ENCODE data around the gene SKAP1. TPM values are rescaled to one million over a fixed set of nuclear protein-coding genes. Genes with fewer than 3 reads are reported as not detected.
A peak's percentile ranks its signal among the peaks of the same experiment; 100 is the strongest.
"Not testable (repeated sequence)": the region's sequence is repeated elsewhere in the genome, so short reads cannot be mapped to it uniquely, and the experiment has no call there.

SKAP1 gene
- total RNA-seq, 2 donors from 2014 or later: 40.9 to 44.9 TPM

GRCh38 chr17:48441231-48441711 lies 11.3 kb upstream of the SKAP1 start:
- peak; percentile 60 for DNase-seq (ENCODE audit: low spot score)
- Mint-ChIP-seq H3K27ac (peak overlapping the region; percentile 81 to 89), H3K4me3 (peak overlapping the region; percentile 82), H3K27me3 (no peaks in the 10 kb centered on the region), H3K9me3 (peaks cover 13% of the 10 kb centered on the region), H3K36me3 (peaks cover 7% of the 10 kb centered on the region), H3K4me1 (ENCODE audit: low read depth in 2 of 2) (peaks cover 82 to 84% of the 10 kb centered on the region in 2 donors)
- peak; percentile 55 to 73 for ATAC-seq

- DNase-seq (ENCODE audit: low spot score) (no peak), ATAC-seq (no peak)
- H3K4me3 Mint-ChIP-seq: peak overlapping the region; percentile 82
These were observed 10.7 kb upstream of the SKAP1 start for GRCh38 chr17:48440669-48441068.

GRCh38 chr17:48439875-48440505 lies 10.0 kb upstream of the SKAP1 start:
- Mint-ChIP-seq H3K9me3 (peaks cover 13% of the 10 kb centered on the region), H3K27ac (peak overlapping the region; percentile 81 to 89), H3K27me3 (no peaks in the 10 kb centered on the region), H3K4me1 (ENCODE audit: low read depth in 2 of 2) (peaks cover 78 to 82% of the 10 kb centered on the region in 2 donors), H3K36me3 (peaks cover 7% of the 10 kb centered on the region), H3K4me3 (peak overlapping the region; percentile 82)
- DNase-seq (ENCODE audit: low spot score): no peak
- ATAC-seq: peak; percentile 79 to 83

More at GRCh38 chr17:48440669-48441068, 10.7 kb upstream of the SKAP1 start:
- peak overlapping the region; percentile 81 to 89 for H3K27ac Mint-ChIP-seq
- H3K36me3 Mint-ChIP-seq: peaks cover 7% of the 10 kb centered on the region
- peaks cover 78 to 84% of the 10 kb centered on the region in 2 donors for H3K4me1 Mint-ChIP-seq (ENCODE audit: low read depth in 2 of 2)
- H3K27me3 Mint-ChIP-seq: no peaks in the 10 kb centered on the region
- peaks cover 13% of the 10 kb centered on the region for H3K9me3 Mint-ChIP-seq

- H3K27ac Mint-ChIP-seq: peak overlapping the region; percentile 81 to 89
- no peaks in the 10 kb centered on the region for H3K27me3 Mint-ChIP-seq
- DNase-seq (ENCODE audit: low spot score) (no peak), ATAC-seq (peak; percentile 64 to 68)
- H3K4me3 Mint-ChIP-seq: peak overlapping the region; percentile 82
- peaks cover 13% of the 10 kb centered on the region for H3K9me3 Mint-ChIP-seq
- peaks cover 7% of the 10 kb centered on the region for H3K36me3 Mint-ChIP-seq
- peaks cover 72 to 76% of the 10 kb centered on the region in 2 donors for H3K4me1 Mint-ChIP-seq (ENCODE audit: low read depth in 2 of 2)
These were observed 9.3 kb upstream of the SKAP1 start for GRCh38 chr17:48439110-48439850.

- DNase-seq (ENCODE audit: low spot score): no peak
- ATAC-seq: no peak
- peaks cover 13% of the 10 kb centered on the region for H3K9me3 Mint-ChIP-seq
- peak overlapping the region; percentile 81 to 89 for H3K27ac Mint-ChIP-seq
- H3K27me3 Mint-ChIP-seq: no peaks in the 10 kb centered on the region
- H3K4me1 Mint-ChIP-seq (ENCODE audit: low read depth in 2 of 2): peaks cover 68 to 73% of the 10 kb centered on the region in 2 donors
- H3K36me3 Mint-ChIP-seq: peaks cover 7% of the 10 kb centered on the region
- H3K4me3 Mint-ChIP-seq: peak overlapping the region; percentile 82
These were observed 8.6 kb upstream of the SKAP1 start for GRCh38 chr17:48438516-48439061.

- DNase-seq (ENCODE audit: low spot score): no peak
- Mint-ChIP-seq H3K36me3 (no peaks in the 10 kb centered on the region), H3K27me3 (no peaks in the 10 kb centered on the region), H3K27ac (no peak overlapping the region), H3K9me3 (peaks cover 9% of the 10 kb centered on the region), H3K4me1 (ENCODE audit: low read depth in 2 of 2) (peaks cover 46 to 53% of the 10 kb centered on the region in 2 donors), H3K4me3 (no peak overlapping the region)
- ATAC-seq: no peak
These were observed 3.9 kb upstream of the SKAP1 start for GRCh38 chr17:48433896-48434295.

GRCh38 chr17:48432820-48433775 lies 3.1 kb upstream of the SKAP1 start:
- no peaks in the 10 kb centered on the region for H3K27me3 Mint-ChIP-seq
- no peak overlapping the region for H3K4me3 Mint-ChIP-seq
- H3K36me3 Mint-ChIP-seq: no peaks in the 10 kb centered on the region
- peaks cover 9% of the 10 kb centered on the region for H3K9me3 Mint-ChIP-seq
- peaks cover 45 to 53% of the 10 kb centered on the region in 2 donors for H3K4me1 Mint-ChIP-seq (ENCODE audit: low read depth in 2 of 2)
- H3K27ac Mint-ChIP-seq: no peak overlapping the region
- ATAC-seq (no peak), DNase-seq (ENCODE audit: low spot score) (no peak)

- no peaks in the 10 kb centered on the region for H3K9me3 Mint-ChIP-seq
- ATAC-seq (peak; percentile 68 to 72), DNase-seq (ENCODE audit: low spot score) (peak; percentile 69)
- peaks cover 50 to 59% of the 10 kb centered on the region in 2 donors for H3K4me1 Mint-ChIP-seq (ENCODE audit: low read depth in 2 of 2)
- no peaks in the 10 kb centered on the region for H3K27me3 Mint-ChIP-seq
- H3K4me3 Mint-ChIP-seq: peak overlapping the region; percentile 100
- H3K27ac Mint-ChIP-seq: peak overlapping the region; percentile 100
- H3K36me3 Mint-ChIP-seq: no peaks in the 10 kb centered on the region
These were observed 858 bp downstream of the SKAP1 start for GRCh38 chr17:48429156-48429555.

- peak overlapping the region; percentile 100 for H3K4me3 Mint-ChIP-seq
- peak; percentile 76 to 86 for ATAC-seq
- H3K9me3 Mint-ChIP-seq: no peaks in the 10 kb centered on the region
- H3K36me3 Mint-ChIP-seq: no peaks in the 10 kb centered on the region
- DNase-seq (ENCODE audit: low spot score): peak; percentile 82
- H3K27me3 Mint-ChIP-seq: no peaks in the 10 kb centered on the region
- peaks cover 56 to 66% of the 10 kb centered on the region in 2 donors for H3K4me1 Mint-ChIP-seq (ENCODE audit: low read depth in 2 of 2)
- peak overlapping the region; percentile 100 for H3K27ac Mint-ChIP-seq
These were observed 2.4 kb downstream of the SKAP1 start for GRCh38 chr17:48427598-48427997.

GRCh38 chr17:48426761-48427500 lies 3.1 kb downstream of the SKAP1 start:
- no peak for ATAC-seq
- Mint-ChIP-seq H3K27me3 (no peaks in the 10 kb centered on the region), H3K9me3 (no peaks in the 10 kb centered on the region), H3K36me3 (no peaks in the 10 kb centered on the region), H3K27ac (peak overlapping the region; percentile 100), H3K4me3 (peak overlapping the region; percentile 100), H3K4me1 (ENCODE audit: low read depth in 2 of 2) (peaks cover 58 to 70% of the 10 kb centered on the region in 2 donors)
- DNase-seq (ENCODE audit: low spot score): no peak

- Mint-ChIP-seq H3K9me3 (no peaks in the 10 kb centered on the region), H3K4me3 (peak overlapping the region; percentile 100), H3K27ac (peak overlapping the region; percentile 100), H3K4me1 (ENCODE audit: low read depth in 2 of 2) (peaks cover 61 to 69% of the 10 kb centered on the region in 2 donors), H3K36me3 (no peaks in the 10 kb centered on the region), H3K27me3 (no peaks in the 10 kb centered on the region)
- DNase-seq (ENCODE audit: low spot score): no peak
- ATAC-seq: no peak
These were observed 3.9 kb downstream of the SKAP1 start for GRCh38 chr17:48426019-48426665.

GRCh38 chr17:48422060-48422459 lies 8.0 kb downstream of the SKAP1 start:
- H3K4me3 Mint-ChIP-seq; H3K27me3 Mint-ChIP-seq; H3K9me3 Mint-ChIP-seq; H3K36me3 Mint-ChIP-seq; DNase-seq (ENCODE audit: low spot score); ATAC-seq: not testable (repeated sequence)
- peak overlapping the region; percentile 33 to 64 for H3K27ac Mint-ChIP-seq
- H3K4me1 Mint-ChIP-seq (ENCODE audit: low read depth in 2 of 2): peaks cover 39 to 44% of the 10 kb centered on the region in 2 donors

All from natural killer cell treated with Interleukin-12 subunit alpha and Interleukin-12 subunit beta and Interleukin-15 and Interleukin-18, amount 100 ng/mL, for 72 hours (primary cell).